ENCODE measurements around the gene CD47. TPM values are rescaled to one million over a fixed set of nuclear protein-coding genes. Genes with fewer than 3 reads are reported as not detected.

Gene CD47
- total RNA-seq, 1 experiment from 2014 or later: 16.3 TPM

- ChIA-PET POLR2A (no interaction called here), CTCF (no interaction called here)
- no peaks in the 10 kb centered on the region for H3K27me3 Mint-ChIP-seq (ENCODE audit: low read depth)
- H3K4me1 Mint-ChIP-seq: peaks cover 15% of the 10 kb centered on the region
- no peak overlapping the region for H3K4me3 Mint-ChIP-seq
- no peaks in the 10 kb centered on the region for H3K9me3 Mint-ChIP-seq
- DNase-seq (ENCODE audit: low spot score): no peak
- no peak for ATAC-seq
- peak overlapping the region; percentile 71; the same call in 1 of the 2 replicates for H3K27ac Mint-ChIP-seq
- TF ChIP-seq ZBTB43 (CRISPR knock-in tag; IDR thresholded peaks at IDR 0.05): no peak
- TF ChIP-seq ETV6 (CRISPR knock-in tag; IDR thresholded peaks at IDR 0.05): no peak
- no peak for TF ChIP-seq PRDM15 (CRISPR knock-in tag; IDR thresholded peaks at IDR 0.05)
- TF ChIP-seq NR1H2 (CRISPR knock-in tag; IDR thresholded peaks at IDR 0.05): no peak
- no peak for TF ChIP-seq AFF4 (CRISPR knock-in tag; IDR thresholded peaks at IDR 0.05; ENCODE audit: borderline replicate concordance)
- no peak for TF ChIP-seq CBFB (CRISPR knock-in tag; IDR thresholded peaks at IDR 0.05; ENCODE audit: low read depth)
- TF ChIP-seq TCF7 (CRISPR knock-in tag; IDR thresholded peaks at IDR 0.05; ENCODE audit: low read depth): no peak
- TF ChIP-seq MYBL2 (CRISPR knock-in tag; IDR thresholded peaks at IDR 0.05): no peak
- TF ChIP-seq AR (CRISPR knock-in tag; IDR thresholded peaks at IDR 0.05): no peak
- no peaks in the 10 kb centered on the region for H3K36me3 Mint-ChIP-seq
Measured at GRCh38 chr3:108071368-108071767, 19.5 kb downstream of the CD47 start.

GRCh38 chr3:108070356-108070755 is 20.5 kb downstream of the CD47 start:
- ATAC-seq: no peak
- no peak overlapping the region for H3K4me3 Mint-ChIP-seq

More at GRCh38 chr3:108070356-108070755, 20.5 kb downstream of the CD47 start:
- TF ChIP-seq ATF3 (CRISPR knock-in tag; conservative IDR thresholded peaks at IDR 0.05) (no peak), MXD4 (CRISPR knock-in tag; IDR thresholded peaks at IDR 0.05; ENCODE audit: borderline replicate concordance) (no peak), ETV6 (CRISPR knock-in tag; IDR thresholded peaks at IDR 0.05) (no peak), RELA (CRISPR knock-in tag; IDR thresholded peaks at IDR 0.05; ENCODE audit: borderline replicate concordance) (no peak), NR3C1 (CRISPR knock-in tag; conservative IDR thresholded peaks at IDR 0.05; ENCODE audit: low read depth) (no peak)
- DNase-seq (ENCODE audit: low spot score): no peak
- Mint-ChIP-seq H3K4me1 (peaks cover 15% of the 10 kb centered on the region), H3K36me3 (no peaks in the 10 kb centered on the region), H3K27me3 (ENCODE audit: low read depth) (no peaks in the 10 kb centered on the region), H3K9me3 (no peaks in the 10 kb centered on the region), H3K27ac (no peak overlapping the region; the same call in 1 of the 2 replicates)
- ChIA-PET POLR2A (no interaction called here), CTCF (no interaction called here)
